ENCODE measurements around the gene MAGI2. TPM values are rescaled to one million over a fixed set of nuclear protein-coding genes. Genes with fewer than 3 reads are reported as not detected.

The MAGI2 gene
- total RNA-seq, 2 experiments from 2014 or later = 0.05 to 0.12 TPM

- POLR2A ChIA-PET = no interaction called here
- H3K27ac Mint-ChIP-seq = no peak overlapping the region
- H3K9me3 Mint-ChIP-seq (ENCODE audit: low read depth) = peaks cover 2% of the 10 kb centered on the region
- H3K27me3 Mint-ChIP-seq = peaks cover 2% of the 10 kb centered on the region
- no peak overlapping the region for H3K4me3 Mint-ChIP-seq
- intact Hi-C loops (cut with DNase I, micrococcal nuclease) = no loop called here
- no peaks in the 10 kb centered on the region for H3K4me1 Mint-ChIP-seq
- ATAC-seq (no peak), DNase-seq (no peak)
- no peaks in the 10 kb centered on the region for H3K36me3 Mint-ChIP-seq (ENCODE audit: low read depth)
- CTCF ChIA-PET = no interaction called here
Observed at GRCh38 chr7:79436378-79436777, 17.1 kb downstream of the MAGI2 start.

- H3K27me3 Mint-ChIP-seq = peaks cover 2% of the 10 kb centered on the region
- DNase-seq = no peak
- H3K9me3 Mint-ChIP-seq (ENCODE audit: low read depth) = peaks cover 2% of the 10 kb centered on the region
- ChIA-PET POLR2A (no interaction called here), CTCF (no interaction called here)
- ATAC-seq = no peak
- H3K4me1 Mint-ChIP-seq = no peaks in the 10 kb centered on the region
- H3K4me3 Mint-ChIP-seq = no peak overlapping the region
- intact Hi-C loops (cut with DNase I, micrococcal nuclease) = no loop called here
- H3K27ac Mint-ChIP-seq = no peak overlapping the region
- H3K36me3 Mint-ChIP-seq (ENCODE audit: low read depth) = no peaks in the 10 kb centered on the region
Observed at GRCh38 chr7:79434867-79435266, 18.6 kb downstream of the MAGI2 start.

GRCh38 chr7:79434098-79434497 is 19.4 kb downstream of the MAGI2 start:
- Mint-ChIP-seq H3K9me3 (ENCODE audit: low read depth) (peaks cover 2% of the 10 kb centered on the region), H3K4me3 (no peak overlapping the region), H3K4me1 (no peaks in the 10 kb centered on the region), H3K27me3 (peaks cover 2% of the 10 kb centered on the region), H3K36me3 (ENCODE audit: low read depth) (no peaks in the 10 kb centered on the region), H3K27ac (no peak overlapping the region)
- ChIA-PET POLR2A (no interaction called here), CTCF (no interaction called here)
- DNase-seq (no peak), ATAC-seq (no peak)
- intact Hi-C loops (cut with DNase I, micrococcal nuclease) = no loop called here

GRCh38 chr7:79430391-79430790 is 23.1 kb downstream of the MAGI2 start:
- Mint-ChIP-seq H3K27me3 (peaks cover 2% of the 10 kb centered on the region), H3K9me3 (ENCODE audit: low read depth) (peaks cover 2% of the 10 kb centered on the region), H3K4me1 (no peaks in the 10 kb centered on the region), H3K27ac (no peak overlapping the region), H3K4me3 (no peak overlapping the region), H3K36me3 (ENCODE audit: low read depth) (no peaks in the 10 kb centered on the region)
- POLR2A ChIA-PET = no interaction called here
- DNase-seq = no peak
- intact Hi-C loops (cut with DNase I, micrococcal nuclease) = no loop called here
- CTCF ChIA-PET = no interaction called here
- no peak for ATAC-seq

GRCh38 chr7:79425665-79426064 is 27.8 kb downstream of the MAGI2 start:
- DNase-seq (no peak), ATAC-seq (no peak)
- Mint-ChIP-seq H3K4me3 (no peak overlapping the region), H3K27ac (no peak overlapping the region), H3K36me3 (ENCODE audit: low read depth) (no peaks in the 10 kb centered on the region), H3K4me1 (no peaks in the 10 kb centered on the region), H3K27me3 (no peaks in the 10 kb centered on the region), H3K9me3 (ENCODE audit: low read depth) (no peaks in the 10 kb centered on the region)
- POLR2A ChIA-PET = no interaction called here
- intact Hi-C loops (cut with DNase I, micrococcal nuclease) = no loop called here
- CTCF ChIA-PET = interaction anchor here (0.6 kb wide), 1 partner anchor 14 kb away, joined by 3 read pairs; no protein-coding TSS in a partner anchor

- no peaks in the 10 kb centered on the region for H3K27me3 Mint-ChIP-seq
- CTCF ChIA-PET = no interaction called here
- no peak for DNase-seq
Observed at GRCh38 chr7:79421751-79422150, 31.7 kb downstream of the MAGI2 start.

GRCh38 chr7:79420464-79420863 is 33.0 kb downstream of the MAGI2 start:
- Mint-ChIP-seq H3K4me3 (no peak overlapping the region), H3K9me3 (ENCODE audit: low read depth) (no peaks in the 10 kb centered on the region), H3K27me3 (no peaks in the 10 kb centered on the region), H3K4me1 (no peaks in the 10 kb centered on the region), H3K27ac (no peak overlapping the region), H3K36me3 (ENCODE audit: low read depth) (no peaks in the 10 kb centered on the region)
- DNase-seq (no peak), ATAC-seq (no peak)
- intact Hi-C loops (cut with DNase I, micrococcal nuclease) = no loop called here
- ChIA-PET POLR2A (no interaction called here), CTCF (no interaction called here)

More at GRCh38 chr7:79421751-79422150, 31.7 kb downstream of the MAGI2 start:
- no peaks in the 10 kb centered on the region for H3K4me1 Mint-ChIP-seq
- POLR2A ChIA-PET = no interaction called here
- no peaks in the 10 kb centered on the region for H3K9me3 Mint-ChIP-seq (ENCODE audit: low read depth)
- no peak for ATAC-seq
- no peak overlapping the region for H3K27ac Mint-ChIP-seq
- no peak overlapping the region for H3K4me3 Mint-ChIP-seq
- intact Hi-C loops (cut with DNase I, micrococcal nuclease) = no loop called here
- H3K36me3 Mint-ChIP-seq (ENCODE audit: low read depth) = no peaks in the 10 kb centered on the region

GRCh38 chr7:79414910-79415309 is 38.6 kb downstream of the MAGI2 start:
- DNase-seq (no peak), ATAC-seq (no peak)
- no peak overlapping the region for H3K27ac Mint-ChIP-seq
- H3K9me3 Mint-ChIP-seq (ENCODE audit: low read depth) = no peaks in the 10 kb centered on the region
- no peaks in the 10 kb centered on the region for H3K36me3 Mint-ChIP-seq (ENCODE audit: low read depth)
- no peak overlapping the region for H3K4me3 Mint-ChIP-seq
- ChIA-PET POLR2A (no interaction called here), CTCF (no interaction called here)
- H3K4me1 Mint-ChIP-seq = no peaks in the 10 kb centered on the region
- intact Hi-C loops (cut with DNase I, micrococcal nuclease) = no loop called here
- no peaks in the 10 kb centered on the region for H3K27me3 Mint-ChIP-seq

GRCh38 chr7:79412915-79413314 is 40.6 kb downstream of the MAGI2 start:
- POLR2A ChIA-PET = no interaction called here

GRCh38 chr7:79412438-79412837 is 41.0 kb downstream of the MAGI2 start:
- H3K36me3 Mint-ChIP-seq (ENCODE audit: low read depth) = no peaks in the 10 kb centered on the region
- H3K27ac Mint-ChIP-seq = no peak overlapping the region
- ChIA-PET CTCF (no interaction called here), POLR2A (no interaction called here)
- intact Hi-C loops (cut with DNase I, micrococcal nuclease) = no loop called here
- DNase-seq (no peak), ATAC-seq (no peak)
- H3K9me3 Mint-ChIP-seq (ENCODE audit: low read depth) = no peaks in the 10 kb centered on the region
- no peak overlapping the region for H3K4me3 Mint-ChIP-seq
- no peaks in the 10 kb centered on the region for H3K27me3 Mint-ChIP-seq
- no peaks in the 10 kb centered on the region for H3K4me1 Mint-ChIP-seq

More at GRCh38 chr7:79412915-79413314, 40.6 kb downstream of the MAGI2 start:
- Mint-ChIP-seq H3K27ac (no peak overlapping the region), H3K4me1 (no peaks in the 10 kb centered on the region), H3K27me3 (no peaks in the 10 kb centered on the region), H3K9me3 (ENCODE audit: low read depth) (no peaks in the 10 kb centered on the region), H3K36me3 (ENCODE audit: low read depth) (no peaks in the 10 kb centered on the region), H3K4me3 (no peak overlapping the region)
- CTCF ChIA-PET = no interaction called here
- DNase-seq (no peak), ATAC-seq (no peak)
- intact Hi-C loops (cut with DNase I, micrococcal nuclease) = no loop called here

GRCh38 chr7:79410345-79410744 is 43.1 kb downstream of the MAGI2 start:
- POLR2A ChIA-PET = no interaction called here
- CTCF ChIA-PET = no interaction called here
- ATAC-seq = no peak
- H3K27me3 Mint-ChIP-seq = no peaks in the 10 kb centered on the region
- no peak for DNase-seq
- intact Hi-C loops (cut with DNase I, micrococcal nuclease) = no loop called here
- H3K36me3 Mint-ChIP-seq (ENCODE audit: low read depth) = no peaks in the 10 kb centered on the region
- no peak overlapping the region for H3K27ac Mint-ChIP-seq
- H3K4me1 Mint-ChIP-seq = no peaks in the 10 kb centered on the region
- H3K4me3 Mint-ChIP-seq = no peak overlapping the region
- no peaks in the 10 kb centered on the region for H3K9me3 Mint-ChIP-seq (ENCODE audit: low read depth)

- no peak for DNase-seq
- no peak for ATAC-seq
- no peaks in the 10 kb centered on the region for H3K4me1 Mint-ChIP-seq
- intact Hi-C loops (cut with DNase I, micrococcal nuclease) = no loop called here
- H3K27ac Mint-ChIP-seq = no peak overlapping the region
- H3K4me3 Mint-ChIP-seq = no peak overlapping the region
- ChIA-PET POLR2A (no interaction called here), CTCF (no interaction called here)
- no peaks in the 10 kb centered on the region for H3K36me3 Mint-ChIP-seq (ENCODE audit: low read depth)
- no peaks in the 10 kb centered on the region for H3K9me3 Mint-ChIP-seq (ENCODE audit: low read depth)
- no peaks in the 10 kb centered on the region for H3K27me3 Mint-ChIP-seq
Observed at GRCh38 chr7:79407351-79407750, 46.1 kb downstream of the MAGI2 start.

GRCh38 chr7:79406371-79406770 is 47.1 kb downstream of the MAGI2 start:
- H3K27me3 Mint-ChIP-seq = no peaks in the 10 kb centered on the region
- no peaks in the 10 kb centered on the region for H3K9me3 Mint-ChIP-seq (ENCODE audit: low read depth)
- ChIA-PET POLR2A (no interaction called here), CTCF (no interaction called here)
- H3K36me3 Mint-ChIP-seq (ENCODE audit: low read depth) = no peaks in the 10 kb centered on the region
- intact Hi-C loops (cut with DNase I, micrococcal nuclease) = no loop called here
- no peaks in the 10 kb centered on the region for H3K4me1 Mint-ChIP-seq
- DNase-seq (no peak), ATAC-seq (no peak)
- H3K27ac Mint-ChIP-seq = no peak overlapping the region
- no peak overlapping the region for H3K4me3 Mint-ChIP-seq

Data from activated CD4-positive, alpha-beta T cell treated with anti-CD3 and anti-CD28 coated beads for 36 hours (primary cell).